ENCODE results near the gene NKX2-3.

Gene NKX2-3

GRCh38 chr10:99540657-99541531, 8.2 kb downstream of the NKX2-3 start:
- DNase-seq (ENCODE audit: low read depth) = no peak
- TF ChIP-seq, protein P1, sequence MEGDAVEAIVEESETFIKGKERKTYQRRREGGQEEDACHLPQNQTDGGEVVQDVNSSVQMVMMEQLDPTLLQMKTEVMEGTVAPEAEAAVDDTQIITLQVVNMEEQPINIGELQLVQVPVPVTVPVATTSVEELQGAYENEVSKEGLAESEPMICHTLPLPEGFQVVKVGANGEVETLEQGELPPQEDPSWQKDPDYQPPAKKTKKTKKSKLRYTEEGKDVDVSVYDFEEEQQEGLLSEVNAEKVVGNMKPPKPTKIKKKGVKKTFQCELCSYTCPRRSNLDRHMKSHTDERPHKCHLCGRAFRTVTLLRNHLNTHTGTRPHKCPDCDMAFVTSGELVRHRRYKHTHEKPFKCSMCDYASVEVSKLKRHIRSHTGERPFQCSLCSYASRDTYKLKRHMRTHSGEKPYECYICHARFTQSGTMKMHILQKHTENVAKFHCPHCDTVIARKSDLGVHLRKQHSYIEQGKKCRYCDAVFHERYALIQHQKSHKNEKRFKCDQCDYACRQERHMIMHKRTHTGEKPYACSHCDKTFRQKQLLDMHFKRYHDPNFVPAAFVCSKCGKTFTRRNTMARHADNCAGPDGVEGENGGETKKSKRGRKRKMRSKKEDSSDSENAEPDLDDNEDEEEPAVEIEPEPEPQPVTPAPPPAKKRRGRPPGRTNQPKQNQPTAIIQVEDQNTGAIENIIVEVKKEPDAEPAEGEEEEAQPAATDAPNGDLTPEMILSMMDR (conservative IDR thresholded peaks at IDR 0.05; ENCODE audit: control insufficient read depth, insufficient read depth, low read depth, low read length) = no peak
- no peak overlapping the region for H3K4me3 ChIP-seq (ENCODE audit: control insufficient read depth, low read depth, low read length)

DNA sequence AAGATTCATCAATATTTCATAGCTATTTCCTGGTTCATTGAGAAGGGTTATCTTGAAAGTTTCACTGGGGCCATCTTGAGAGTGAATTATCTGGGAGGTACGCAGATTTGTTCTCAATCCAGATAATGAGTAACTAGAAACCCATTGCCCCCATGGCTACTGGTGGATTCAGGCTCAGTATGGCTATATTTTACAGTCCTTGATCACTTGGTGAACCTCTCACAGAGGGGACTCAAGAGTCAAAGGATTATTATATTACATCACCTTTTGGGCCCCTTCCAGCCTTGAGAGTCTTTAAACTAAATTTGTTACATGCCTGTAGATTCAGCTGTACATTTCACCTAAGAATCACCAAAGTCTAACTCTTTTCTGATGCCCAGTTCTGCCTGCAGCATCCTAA, 11.6 kb downstream of the NKX2-3 start:
- TF ChIP-seq, protein P1 (conservative IDR thresholded peaks at IDR 0.05; ENCODE audit: control insufficient read depth, insufficient read depth, low read depth, low read length) = no peak
- no peak for DNase-seq (ENCODE audit: low read depth)
- no peak overlapping the region for H3K4me3 ChIP-seq (ENCODE audit: control insufficient read depth, low read depth, low read length)

DNA sequence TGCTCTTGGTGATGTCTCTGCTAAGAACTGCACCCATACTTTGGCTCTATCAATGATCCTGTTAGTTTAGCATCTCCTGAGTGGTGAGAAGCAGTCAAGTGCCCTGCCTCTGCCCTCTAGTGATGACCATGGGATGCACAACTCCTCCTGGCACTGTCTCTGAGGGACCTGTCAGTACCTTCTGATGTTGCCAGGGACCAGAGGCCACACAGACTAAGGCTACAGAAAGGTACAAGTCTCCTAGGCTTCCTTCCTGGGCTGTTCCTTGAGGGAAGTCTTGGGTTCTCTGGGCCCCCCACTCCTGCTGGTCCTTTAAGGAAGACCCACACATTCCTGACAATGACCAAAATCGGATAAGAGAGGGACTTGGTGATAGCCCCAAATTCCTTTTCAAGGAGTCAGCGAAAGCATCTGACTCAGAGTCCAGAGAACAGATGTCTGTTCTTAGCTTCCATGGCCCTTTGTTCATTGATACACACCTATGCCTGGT, 15.3 kb downstream of the NKX2-3 start:
- DNase-seq (ENCODE audit: low read depth) = peak; percentile 31
- TF ChIP-seq, protein P1 (conservative IDR thresholded peaks at IDR 0.05; ENCODE audit: control insufficient read depth, insufficient read depth, low read depth, low read length) = peak; percentile 34
- no peak overlapping the region for H3K4me3 ChIP-seq (ENCODE audit: control insufficient read depth, low read depth, low read length)

DNA sequence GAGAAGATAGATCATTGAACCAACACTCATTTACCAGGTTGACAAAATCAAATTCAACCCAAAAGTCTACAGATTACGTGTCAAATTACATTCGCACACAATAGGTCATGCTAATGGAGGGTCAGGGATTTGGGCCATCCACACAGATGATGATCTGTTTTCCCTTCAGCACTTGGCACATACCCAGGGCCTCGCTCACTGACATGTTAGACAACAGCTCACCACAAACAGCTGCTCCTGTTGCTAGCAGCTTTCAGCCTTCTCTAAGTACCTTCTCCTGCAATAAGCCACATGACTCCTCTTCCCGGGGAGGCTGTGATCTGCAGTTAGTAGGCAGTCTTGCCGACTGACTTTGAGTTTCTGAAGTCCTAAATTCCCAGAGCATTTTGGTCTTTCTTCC, 18.4 kb downstream of the NKX2-3 start:
- no peak overlapping the region for H3K4me3 ChIP-seq (ENCODE audit: control insufficient read depth, low read depth, low read length)
- peak; percentile 89 for DNase-seq (ENCODE audit: low read depth)
- TF ChIP-seq, protein P1 (conservative IDR thresholded peaks at IDR 0.05; ENCODE audit: control insufficient read depth, insufficient read depth, low read depth, low read length) = no peak

- TF ChIP-seq, protein P1 (conservative IDR thresholded peaks at IDR 0.05; ENCODE audit: control insufficient read depth, insufficient read depth, low read depth, low read length) = no peak
- no peak overlapping the region for H3K4me3 ChIP-seq (ENCODE audit: control insufficient read depth, low read depth, low read length)
Measured at GRCh38 chr10:99551616-99552015, 18.9 kb downstream of the NKX2-3 start.

GRCh38 chr10:99555371-99555770, 22.6 kb downstream of the NKX2-3 start:
- no peak for DNase-seq (ENCODE audit: low read depth)
- H3K4me3 ChIP-seq (ENCODE audit: control insufficient read depth, low read depth, low read length) = no peak overlapping the region
- TF ChIP-seq, protein P1 (conservative IDR thresholded peaks at IDR 0.05; ENCODE audit: control insufficient read depth, insufficient read depth, low read depth, low read length) = no peak

More at GRCh38 chr10:99551616-99552015, 18.9 kb downstream of the NKX2-3 start:
- no peak for DNase-seq (ENCODE audit: low read depth)

Measured in fibroblast of mammary gland (primary cell).